Uterus (tissue), 4 donors: ENCODE measurements around the gene INTS4. TPM values are rescaled to one million over a fixed set of nuclear protein-coding genes. Genes with fewer than 3 reads are reported as not detected.

Experiments used
- DNase-seq, 2 donors: peaks; one replicate each; pipeline ENCODE4 v3.0.0-alpha.2; 2019 to 2020
- H3K27ac ChIP-seq, 2 donors: fragments of 200-600 bp; sonication (generic); 1 replicate in 1 of 2; 2 replicates in 1 of 2; pipeline ENCODE4 v1.5.1; 2016 to 2018
- H3K27me3 ChIP-seq, 2 donors: fragments of 200-600 bp; sonication (generic); one replicate each; pipeline ENCODE4 v1.5.1; 2018 to 2019; ENCODE audit warnings: control low read depth in 1 of 2
- H3K36me3 ChIP-seq, 2 donors: fragments of 200-600 bp; sonication (generic); one replicate each; pipeline ENCODE4 v1.5.1; 2019; ENCODE audit warnings: control low read depth in 1 of 2
- H3K4me1 ChIP-seq, 2 donors: fragments of 200-600 bp; sonication (generic); one replicate each; pipeline ENCODE4 v1.5.1; 2018 to 2019; ENCODE audit warnings: control low read depth in 1 of 2
- H3K4me3 ChIP-seq, 2 donors: fragments of 200-600 bp; sonication (generic); 1 replicate in 1 of 2; 2 replicates in 1 of 2; pipeline ENCODE4 v1.5.1; 2018 to 2019; ENCODE audit warnings: mild to moderate bottlenecking in 1 of 2
- H3K9me3 ChIP-seq, 2 donors: fragments of 200-600 bp; sonication (generic); one replicate each; pipeline ENCODE4 v1.5.1; 2019; ENCODE audit warnings: control low read depth in 1 of 2
- CTCF ChIP-seq, 4 experiments: fragments of 200-600 bp in 2 of 4; fragments of 450-650 bp in 2 of 4; sonication (generic) in 2 of 4; IDR thresholded peaks; one replicate each; pipeline ENCODE4 v1.5.1; 2016 to 2019; ENCODE audit warnings: antibody characterized with exemption in 4 of 4, mild to moderate bottlenecking in 2 of 4, moderate library complexity in 1 of 4
- POLR2A ChIP-seq, 2 donors: fragments of 450-650 bp; IDR thresholded peaks; one replicate each; pipeline ENCODE4 v1.6.1; 2016; ENCODE audit warnings: antibody characterized with exemption in 2 of 2, mild to moderate bottlenecking in 1 of 2, moderate library complexity in 1 of 2
- intact Hi-C: fragments of 100-400 bp; cut with DNase I; formaldehyde crosslinking; loops from one replicate; pipeline ENCODE4 v1.15.1; 2023; ENCODE audit warnings: low total_unique reads
- total RNA-seq, 4 donors: library from RNA; depleted of rRNA in 3 of 4; stranded (reverse); fragments of >200 nt in 3 of 4; gene quantifications; one replicate each; pipeline versions ENCODE4 v1.1.0 to v1.2.4, GENCODE V29; 2014 to 2023
- donor health status: DM: yes; HTN: yes; CAD: no.

INTS4 gene
- total RNA-seq, 4 donors from 2014 or later, result 13.8 to 68.8 (median 45.7) TPM

- no peak for TF ChIP-seq CTCF (IDR thresholded peaks at IDR 0.05)
- TF ChIP-seq POLR2A (IDR thresholded peaks at IDR 0.05), result no peak
- H3K9me3 ChIP-seq, result no peaks in the 10 kb centered on the region
- H3K36me3 ChIP-seq, result no peaks in the 10 kb centered on the region
- no peak for DNase-seq
- H3K4me3 ChIP-seq, result no peak overlapping the region
- H3K4me1 ChIP-seq, result no peaks in the 10 kb centered on the region
- intact Hi-C loops, result no loop called here
- no peaks in the 10 kb centered on the region for H3K27me3 ChIP-seq
- no peak overlapping the region for H3K27ac ChIP-seq
These were observed 42.6 kb upstream of the INTS4 start for GRCh38 chr11:78037056-78037455.

- H3K27ac ChIP-seq, result no peak overlapping the region
- intact Hi-C loops, result no loop called here
- H3K27me3 ChIP-seq, result no peaks in the 10 kb centered on the region
- H3K4me3 ChIP-seq, result no peak overlapping the region
- TF ChIP-seq CTCF (IDR thresholded peaks at IDR 0.05) (no peak), POLR2A (IDR thresholded peaks at IDR 0.05) (no peak)
- no peaks in the 10 kb centered on the region for H3K36me3 ChIP-seq
- no peak for DNase-seq
- H3K4me1 ChIP-seq, result no peaks in the 10 kb centered on the region
- H3K9me3 ChIP-seq, result no peaks in the 10 kb centered on the region
These were observed 41.8 kb upstream of the INTS4 start for GRCh38 chr11:78036313-78036712.

GRCh38 chr11:78034623-78035022 is 40.2 kb upstream of the INTS4 start:
- DNase-seq, result no peak
- Histone ChIP-seq H3K4me3 (no peak overlapping the region), H3K36me3 (no peaks in the 10 kb centered on the region), H3K27me3 (no peaks in the 10 kb centered on the region), H3K9me3 (no peaks in the 10 kb centered on the region), H3K27ac (no peak overlapping the region), H3K4me1 (no peaks in the 10 kb centered on the region)
- intact Hi-C loops, result no loop called here
- no peak for TF ChIP-seq CTCF (IDR thresholded peaks at IDR 0.05)
- no peak for TF ChIP-seq POLR2A (IDR thresholded peaks at IDR 0.05)

GRCh38 chr11:78033040-78033439 is 38.6 kb upstream of the INTS4 start:
- no peak for DNase-seq
- H3K4me1 ChIP-seq, result no peaks in the 10 kb centered on the region
- intact Hi-C loops, result no loop called here

GRCh38 chr11:78032090-78032489 is 37.6 kb upstream of the INTS4 start:
- DNase-seq, result no peak
- Histone ChIP-seq H3K4me1 (no peaks in the 10 kb centered on the region), H3K4me3 (no peak overlapping the region), H3K27me3 (no peaks in the 10 kb centered on the region), H3K27ac (no peak overlapping the region), H3K9me3 (no peaks in the 10 kb centered on the region), H3K36me3 (no peaks in the 10 kb centered on the region)
- intact Hi-C loops, result no loop called here
- TF ChIP-seq POLR2A (IDR thresholded peaks at IDR 0.05) (no peak), CTCF (IDR thresholded peaks at IDR 0.05) (no peak)

More at GRCh38 chr11:78033040-78033439, 38.6 kb upstream of the INTS4 start:
- Histone ChIP-seq H3K36me3 (no peaks in the 10 kb centered on the region), H3K4me3 (no peak overlapping the region), H3K27me3 (no peaks in the 10 kb centered on the region), H3K9me3 (no peaks in the 10 kb centered on the region), H3K27ac (no peak overlapping the region)
- TF ChIP-seq CTCF (IDR thresholded peaks at IDR 0.05) (no peak), POLR2A (IDR thresholded peaks at IDR 0.05) (no peak)
